ENCODE data around the gene STIP1. TPM values are rescaled to one million over a fixed set of nuclear protein-coding genes. Genes with fewer than 3 reads are reported as not detected.

Gene STIP1
- total and polyA plus RNA-seq, 2 donors (not counting 1 experiment from before 2014, with no cell fraction given) = 49.8 to 78.7 TPM

GRCh38 chr11:64241241-64241490, 55.2 kb downstream of the STIP1 start:
- H2AFZ ChIP-seq (ENCODE audit: insufficient read depth, low read depth, low read length, poor library complexity, severe bottlenecking) = peak overlapping the region; percentile 74
- peak; percentile 82 for ATAC-seq (ENCODE audit: low read depth)
- Mint-ChIP-seq H3K27me3 (no peaks in the 10 kb centered on the region), H3K4me3 (peak overlapping the region; percentile 91), H3K4me1 (peaks cover 65% of the 10 kb centered on the region), H3K9me3 (ENCODE audit: insufficient read depth) (no peaks in the 10 kb centered on the region), H3K27ac (peak overlapping the region; percentile 97)
- H3K27ac ChIP-seq (ENCODE audit: low read length in 2 of 2) = peak overlapping the region; percentile 98
- H3K9me3 ChIP-seq (ENCODE audit: control extremely low read depth in 1 of 3, control insufficient read depth in 2 of 3, insufficient read depth in 1 of 3, low read length in 2 of 3) = no peaks in the 10 kb centered on the region
- peak overlapping the region; percentile 81 for H3K9ac ChIP-seq (ENCODE audit: low read length)
- DNase-seq = peak; percentile 100
- TF ChIP-seq EZH2 (IDR thresholded peaks at IDR 0.05; ENCODE audit: borderline replicate concordance, insufficient read depth, low read depth, low read length, poor library complexity, severe bottlenecking) (no peak), CTCF (IDR thresholded peaks at IDR 0.05) (no peak)
- peak overlapping the region in 4 of 5 experiments; percentile 76 to 91 (median 83) for H3K4me3 ChIP-seq (ENCODE audit: control extremely low read depth in 1 of 5, extremely low read depth in 1 of 5, insufficient read depth in 1 of 5, low read depth in 2 of 5, low read length in 4 of 5)
- H3K4me1 ChIP-seq (ENCODE audit: control insufficient read depth in 2 of 2, insufficient read depth in 2 of 2, low read length in 2 of 2) = peaks cover 28 to 63% of the 10 kb centered on the region in 2 donors
- H4K20me1 ChIP-seq (ENCODE audit: control insufficient read depth, insufficient read depth, low read length, poor library complexity, severe bottlenecking) = peaks cover 7% of the 10 kb centered on the region
- ChIA-PET CTCF (interaction anchor here (1.0 to 1.5 kb wide), 7 partner anchors 9 to 76 kb away, joined by 3 to 16 read pairs (median 7); partner anchors contain the start of genes ESRRA, FERMT3, NUDT22 and PRDX5), POLR2A (interaction anchor here (0.6 to 1.4 kb wide), 15 partner anchors 9 to 627 kb away, joined by 3 to 11 read pairs (median 5); partner anchors contain the start of genes DNAJC4, ESRRA, GPR137 and NUDT22)
- WGBS (ENCODE audit: insufficient coverage) = under 1% methylated on average over 24 of the region's 24 CpGs
- intact Hi-C loops (cut with micrococcal nuclease) = loop anchor here (1.0 to 2.0 kb wide), 6 partner anchors 11 to 64 kb away; partner anchors contain the start of genes BAD, DNAJC4, ESRRA and FERMT3
- peaks cover 12% of the 10 kb centered on the region for H3K79me2 ChIP-seq (ENCODE audit: control insufficient read depth, insufficient read depth, low read length)
- peak overlapping the region; percentile 99 for H3K4me2 ChIP-seq (replicated peaks; ENCODE audit: low read depth, low read length, poor library complexity, severe bottlenecking)
- H3K36me3 ChIP-seq (replicated peaks in 1 of 2; ENCODE audit: control extremely low read depth in 1 of 2, control insufficient read depth in 1 of 2, extremely low read depth in 1 of 2, insufficient read depth in 2 of 2, low read length in 1 of 2) = peaks cover 0 to 34% of the 10 kb centered on the region in 2 experiments
- H3K27me3 ChIP-seq (replicated peaks in 1 of 4; ENCODE audit: control extremely low read depth in 1 of 4, control insufficient read depth in 3 of 4, insufficient read depth in 4 of 4, low read length in 3 of 4) = no peaks in the 10 kb centered on the region
